Dendritic cell treated with granulocyte-macrophage colony-stimulating factor and Interleukin-4, amounts not matched to agents 40 ng/mL and 50 ng/mL, for 4 days (primary cell): ENCODE measurements around the gene IARS2.
"Not testable (repeated sequence)": the region's sequence is repeated elsewhere in the genome, so short reads cannot be mapped to it uniquely, and the experiment has no call there.

Experiments
- H3K27ac Mint-ChIP-seq: one replicate; pipeline ENCODE4 v1.8.0; 2022; ENCODE audit warnings: mild to moderate bottlenecking, mixed read lengths
- H3K27me3 Mint-ChIP-seq: one replicate; pipeline ENCODE4 v1.8.0; 2022; ENCODE audit warnings: mild to moderate bottlenecking, mixed read lengths
- H3K36me3 Mint-ChIP-seq: one replicate; pipeline ENCODE4 v1.8.0; 2022; ENCODE audit warnings: low read depth, mixed read lengths
- H3K4me1 Mint-ChIP-seq: one replicate; pipeline ENCODE4 v1.8.0; 2022; ENCODE audit warnings: low read depth, mixed read lengths
- H3K4me3 Mint-ChIP-seq: one replicate; pipeline ENCODE4 v1.8.0; 2022; ENCODE audit warnings: mild to moderate bottlenecking, moderate library complexity, mixed read lengths
- H3K9me3 Mint-ChIP-seq: one replicate; pipeline ENCODE4 v1.8.0; 2022; ENCODE audit warnings: mixed read lengths
- intact Hi-C: fragments of 100-400 bp; cut with micrococcal nuclease; formaldehyde crosslinking; loops from one replicate; pipeline ENCODE4 v1.15.0; 2022

IARS2 gene

DNA sequence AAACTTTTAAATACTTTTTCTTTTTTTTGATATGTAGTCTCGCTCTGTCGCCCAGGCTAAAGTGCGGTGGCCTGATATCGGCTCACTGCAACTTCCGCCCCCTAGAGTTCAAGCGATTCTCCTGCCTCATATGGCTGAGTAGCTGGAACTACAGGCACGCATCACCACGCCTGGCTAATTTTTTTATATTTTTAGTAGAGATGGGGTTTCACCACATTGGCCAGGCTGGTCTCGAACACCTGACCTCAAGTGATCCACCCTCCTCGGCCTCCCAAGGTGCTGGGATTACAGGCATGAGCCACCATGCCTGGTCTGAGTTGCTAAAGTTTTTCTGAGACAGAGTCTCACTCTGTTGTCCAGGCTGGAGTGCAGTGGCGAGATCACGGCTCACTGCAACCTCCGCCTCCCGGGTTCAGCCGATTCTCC is 7.7 kb upstream of the IARS2 start:
- H3K27ac Mint-ChIP-seq, intact Hi-C loops, H3K9me3 Mint-ChIP-seq, H3K4me3 Mint-ChIP-seq, H3K27me3 Mint-ChIP-seq: not testable (repeated sequence)
- Mint-ChIP-seq H3K4me1 (peaks cover 15% of the 10 kb centered on the region), H3K36me3 (peaks cover 17% of the 10 kb centered on the region)

DNA sequence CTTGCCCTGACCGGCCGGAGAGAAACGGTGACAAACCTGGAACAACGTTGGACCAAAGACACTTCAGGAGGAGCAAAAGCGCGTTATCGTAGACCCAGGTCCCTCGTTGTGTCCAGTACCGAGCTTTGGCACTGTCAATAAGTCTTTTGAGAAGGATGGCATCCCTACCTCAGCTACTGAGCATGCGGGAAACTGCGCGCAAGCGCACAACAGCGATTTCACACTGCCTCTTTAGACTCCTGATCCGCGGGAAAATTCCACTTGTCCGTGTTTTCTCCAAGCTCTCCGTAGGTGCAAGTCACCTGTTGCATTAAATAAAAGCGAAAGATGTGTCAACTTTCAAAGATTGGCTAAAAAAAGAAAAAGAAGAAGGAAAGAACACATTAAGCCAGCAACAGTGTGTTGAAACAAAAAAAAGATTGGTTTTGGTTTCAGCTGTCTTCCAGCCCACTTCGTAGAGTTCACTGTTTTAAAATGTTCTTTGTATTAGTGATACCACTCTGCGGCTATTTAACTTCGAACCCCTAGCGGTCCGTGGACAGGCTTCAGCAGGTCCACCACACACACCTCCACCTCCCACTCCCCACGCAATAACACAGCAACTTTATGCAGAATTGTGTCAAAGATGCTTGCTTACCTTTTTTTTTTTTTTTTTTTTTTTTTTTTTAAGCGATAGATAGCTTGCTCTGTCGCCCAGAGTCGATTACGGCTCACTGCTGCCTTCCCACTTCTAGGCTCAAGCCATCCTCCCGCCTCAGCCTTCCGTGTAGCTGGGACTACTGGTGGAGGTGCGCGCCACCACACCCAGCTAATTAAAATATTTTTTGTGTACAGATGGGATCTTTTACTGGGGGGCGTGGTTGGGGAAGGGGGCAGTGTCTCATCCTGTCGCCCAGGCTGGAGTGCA is 4.0 kb upstream of the IARS2 start, which contains the start of gene BPNT1:
Gene BPNT1, minus strand, starts transcription at position 139 of the 907 bp plus-strand sequence. CDS start 9,942 bp downstream, outside the sequence.
- peaks cover 7% of the 10 kb centered on the region for H3K36me3 Mint-ChIP-seq

DNA sequence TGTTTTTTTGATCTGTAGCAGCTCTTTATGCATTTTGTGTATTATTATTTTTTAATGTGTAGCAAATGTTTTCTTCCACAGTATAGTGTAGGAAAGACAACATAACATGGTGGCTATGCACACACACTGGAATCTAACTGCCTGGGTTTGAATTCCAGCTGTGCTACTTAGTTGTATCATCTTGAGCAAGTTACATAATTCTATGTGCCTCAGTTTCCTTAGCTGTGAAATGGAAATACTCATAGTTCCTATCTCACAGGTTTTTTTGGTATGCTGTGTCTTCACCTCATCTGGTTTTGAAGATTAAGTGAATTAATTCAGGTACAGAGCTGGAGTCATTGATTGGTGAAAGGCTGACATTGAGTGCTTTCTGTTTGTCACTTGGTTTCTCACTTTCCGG is 1.2 kb upstream of the IARS2 start:
- Mint-ChIP-seq H3K36me3 (peaks cover 30% of the 10 kb centered on the region), H3K4me1 (peaks cover 17% of the 10 kb centered on the region), H3K4me3 (no peak overlapping the region), H3K27me3 (no peaks in the 10 kb centered on the region), H3K27ac (no peak overlapping the region), H3K9me3 (no peaks in the 10 kb centered on the region)
- intact Hi-C loops = loop anchor here (5.0 kb wide), 1 partner anchor 180 kb away; the partner anchor contains the start of gene RAB3GAP2

More for the DNA sequence above, 4.0 kb upstream of the IARS2 start, which contains the start of gene BPNT1:
- no peaks in the 10 kb centered on the region for H3K27me3 Mint-ChIP-seq
- H3K4me3 Mint-ChIP-seq = peak within 1 kb of the TSS; percentile 97
- intact Hi-C loops = loop anchor here (2.0 to 5.0 kb wide), 2 partner anchors 43 to 182 kb away; partner anchors contain the start of genes EPRS1 and RAB3GAP2
- H3K27ac Mint-ChIP-seq = peak within 1 kb of the TSS; percentile 85
- H3K9me3 Mint-ChIP-seq = no peaks in the 10 kb centered on the region
- H3K4me1 Mint-ChIP-seq = peaks cover 6% of the 10 kb centered on the region

DNA sequence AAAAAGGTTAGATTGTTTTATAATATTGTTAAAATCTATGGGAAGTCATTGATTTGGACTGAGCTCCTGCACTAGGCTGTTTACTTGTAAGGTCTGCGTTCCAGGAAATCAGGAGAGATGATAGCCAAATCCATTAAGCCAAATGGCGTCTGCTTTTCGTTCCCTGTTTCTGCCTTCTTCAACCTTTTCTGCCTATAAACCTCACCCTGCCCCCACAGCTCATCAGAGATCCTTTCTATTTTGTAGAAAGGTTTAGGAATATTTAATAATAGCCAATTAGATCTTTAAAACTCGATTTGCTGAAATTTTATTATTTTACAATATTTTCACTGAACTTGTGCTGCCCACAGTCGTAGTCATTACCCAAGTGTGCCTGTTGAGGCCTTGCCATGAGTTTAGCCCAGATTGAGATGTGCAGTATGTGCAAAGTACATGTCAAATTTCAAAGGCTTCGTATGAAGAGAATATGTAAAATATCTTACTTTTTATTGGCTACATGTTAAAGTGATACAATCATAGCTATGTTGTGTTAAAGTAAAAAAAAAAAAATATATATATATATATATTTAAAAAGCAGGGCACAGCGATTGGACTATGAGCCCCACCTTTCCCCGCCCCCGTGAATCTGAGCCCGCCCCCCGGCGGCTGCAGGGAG is 444 bp upstream of the IARS2 start:
- Mint-ChIP-seq H3K4me3 (no peak overlapping the region), H3K27ac (peak overlapping the region; percentile 63), H3K9me3 (no peaks in the 10 kb centered on the region), H3K36me3 (peaks cover 38% of the 10 kb centered on the region), H3K4me1 (peaks cover 17% of the 10 kb centered on the region), H3K27me3 (no peaks in the 10 kb centered on the region)
- intact Hi-C loops = loop anchor here (1.0 to 5.0 kb wide), 2 partner anchors 47 to 179 kb away; partner anchors contain the start of genes EPRS1 and RAB3GAP2

- H3K27me3 Mint-ChIP-seq = no peaks in the 10 kb centered on the region
- H3K4me3 Mint-ChIP-seq = no peak overlapping the region
- H3K27ac Mint-ChIP-seq = no peak overlapping the region
- peaks cover 12% of the 10 kb centered on the region for H3K4me1 Mint-ChIP-seq
- intact Hi-C loops = no loop called here
- no peaks in the 10 kb centered on the region for H3K9me3 Mint-ChIP-seq
- H3K36me3 Mint-ChIP-seq = peaks cover 75% of the 10 kb centered on the region
Measured at GRCh38 chr1:220099826-220100225, 5.9 kb downstream of the IARS2 start.

DNA sequence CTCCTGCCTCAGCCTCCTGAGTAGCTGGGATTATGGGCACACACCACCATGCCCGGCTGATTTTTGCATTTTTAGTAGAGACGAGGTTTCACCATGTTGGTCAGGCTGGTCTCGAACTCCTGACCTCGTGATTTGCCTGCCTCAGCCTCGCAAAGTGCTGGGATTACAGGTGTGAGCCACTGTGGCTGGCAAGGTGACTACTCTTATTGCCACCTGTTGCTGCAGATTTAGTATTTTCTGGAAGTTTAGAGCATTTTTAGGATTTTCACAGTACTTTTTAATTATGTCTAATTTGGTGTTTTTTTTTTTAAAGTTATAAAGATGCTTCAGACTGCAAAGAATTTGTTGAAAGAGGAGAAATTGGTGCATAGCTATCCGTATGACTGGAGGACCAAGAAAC is 16.5 kb downstream of the IARS2 start:
- H3K4me1 Mint-ChIP-seq, H3K4me3 Mint-ChIP-seq, H3K9me3 Mint-ChIP-seq, H3K27ac Mint-ChIP-seq, intact Hi-C loops, H3K27me3 Mint-ChIP-seq: not testable (repeated sequence)
- H3K36me3 Mint-ChIP-seq = peaks cover 93% of the 10 kb centered on the region

DNA sequence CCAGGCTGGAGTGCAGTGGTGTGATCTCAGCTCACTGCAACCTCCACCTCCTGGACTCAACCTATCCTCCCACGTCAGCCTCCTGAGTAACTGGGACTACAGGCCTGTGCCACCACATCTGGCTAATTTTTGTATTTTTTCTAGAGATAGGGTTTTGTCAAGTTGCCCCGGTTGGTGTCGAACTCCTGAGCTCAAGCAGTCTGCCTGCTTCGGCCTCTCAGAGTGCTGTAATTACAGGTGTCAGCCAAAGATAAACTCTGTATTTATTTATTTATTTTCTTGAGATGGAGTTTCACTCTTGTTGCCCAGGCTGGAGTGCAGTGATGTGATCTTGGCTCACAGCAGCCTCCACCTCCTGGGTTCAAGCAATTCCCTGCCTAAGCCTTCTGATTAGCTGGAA is 18.7 kb downstream of the IARS2 start:
- H3K9me3 Mint-ChIP-seq, H3K4me3 Mint-ChIP-seq, intact Hi-C loops, H3K4me1 Mint-ChIP-seq, H3K27ac Mint-ChIP-seq, H3K27me3 Mint-ChIP-seq: not testable (repeated sequence)
- H3K36me3 Mint-ChIP-seq = peaks cover 92% of the 10 kb centered on the region

DNA sequence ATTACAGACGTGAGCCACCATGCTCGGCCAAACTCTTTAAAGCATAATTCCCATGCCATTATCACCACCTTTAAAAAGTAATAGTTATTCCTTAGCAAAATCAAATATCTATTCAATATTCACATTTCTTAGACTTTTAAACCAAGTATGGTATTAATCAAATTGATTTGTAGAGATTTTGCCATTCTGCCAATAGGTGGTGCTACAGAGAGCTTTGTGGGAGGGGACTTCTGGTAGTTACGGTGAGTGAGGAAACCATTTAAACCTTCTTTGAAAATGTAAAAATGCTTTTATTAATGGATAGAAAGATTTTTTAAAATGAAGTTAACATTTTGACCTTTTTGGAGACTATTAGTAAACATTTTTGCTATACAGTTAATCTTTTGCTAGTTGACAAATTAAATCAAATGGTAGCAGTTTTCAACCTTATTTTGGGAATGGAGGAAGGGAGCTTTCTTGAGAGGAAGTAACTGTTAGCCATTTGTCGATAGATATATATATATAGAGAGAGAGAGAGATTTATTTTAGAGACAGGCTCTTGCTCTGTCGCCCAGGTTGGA is 19.3 kb downstream of the IARS2 start:
- intact Hi-C loops = no loop called here
- Mint-ChIP-seq H3K36me3 (peaks cover 86% of the 10 kb centered on the region), H3K4me3 (no peak overlapping the region), H3K27ac (no peak overlapping the region), H3K9me3 (no peaks in the 10 kb centered on the region), H3K27me3 (no peaks in the 10 kb centered on the region), H3K4me1 (no peaks in the 10 kb centered on the region)

GRCh38 chr1:220119043-220119512 is 25.1 kb downstream of the IARS2 start:
- Mint-ChIP-seq H3K27me3 (no peaks in the 10 kb centered on the region), H3K4me3 (no peak overlapping the region), H3K27ac (no peak overlapping the region), H3K9me3 (no peaks in the 10 kb centered on the region), H3K4me1 (peaks cover under 1% of the 10 kb centered on the region), H3K36me3 (peaks cover 42% of the 10 kb centered on the region)
- intact Hi-C loops = no loop called here

DNA sequence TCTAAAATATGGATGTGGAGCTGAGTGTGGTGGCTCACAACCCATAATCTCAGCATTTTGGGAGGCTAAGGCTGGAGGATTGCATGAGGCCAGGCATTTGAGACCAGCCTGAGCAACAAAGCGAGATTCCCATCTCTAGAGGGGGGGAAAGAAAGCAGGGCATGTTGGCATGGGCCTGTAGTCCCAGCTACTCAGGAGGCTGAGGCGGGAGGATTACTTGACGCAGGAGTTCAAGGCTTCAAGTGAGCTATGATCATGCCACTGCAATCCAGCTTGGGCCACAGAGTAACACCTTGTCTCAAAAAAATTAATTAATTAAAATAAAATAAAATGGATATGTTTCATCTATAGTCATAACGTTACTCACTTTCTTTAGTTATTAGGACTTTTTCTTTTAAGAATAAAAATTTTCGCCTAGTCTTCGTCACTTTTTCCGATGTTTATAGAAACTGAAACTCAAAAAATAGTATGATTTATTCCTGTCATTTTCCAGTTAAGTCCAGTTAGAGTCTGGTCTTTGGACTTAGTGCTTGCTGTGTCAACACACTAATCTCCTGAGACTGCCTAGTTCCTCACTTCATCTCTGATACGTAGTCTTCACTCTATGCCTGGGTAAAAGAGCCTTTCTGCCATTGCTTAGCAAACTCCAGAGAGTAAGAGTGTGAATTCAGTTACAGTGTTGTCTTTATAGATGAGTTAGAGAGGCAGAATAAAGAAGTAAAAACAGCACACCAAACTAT is 28.0 kb downstream of the IARS2 start:
- H3K27me3 Mint-ChIP-seq = no peaks in the 10 kb centered on the region
- no peaks in the 10 kb centered on the region for H3K9me3 Mint-ChIP-seq
- H3K4me3 Mint-ChIP-seq = no peak overlapping the region
- peaks cover 9% of the 10 kb centered on the region for H3K4me1 Mint-ChIP-seq
- H3K36me3 Mint-ChIP-seq = peaks cover 32% of the 10 kb centered on the region
- H3K27ac Mint-ChIP-seq = no peak overlapping the region
- intact Hi-C loops = no loop called here

DNA sequence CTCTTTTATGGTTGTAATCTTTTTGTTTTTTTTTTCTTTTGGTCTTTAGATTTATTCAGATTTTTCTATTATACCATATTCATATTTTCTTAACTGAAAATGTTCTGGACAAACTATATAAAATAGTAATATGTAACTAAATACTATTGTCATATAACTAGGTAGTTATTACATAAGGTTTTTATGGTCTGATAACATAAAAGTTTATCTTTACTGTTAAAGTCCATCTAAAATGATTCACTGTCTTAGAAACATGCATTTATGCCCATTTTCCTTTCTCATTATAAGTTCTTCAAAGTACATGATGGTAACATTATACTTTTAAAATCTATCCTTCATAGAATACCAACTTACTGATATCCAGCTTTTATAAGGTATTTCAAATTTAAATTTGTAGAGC is 29.1 kb downstream of the IARS2 start:
- Mint-ChIP-seq H3K4me3 (no peak overlapping the region), H3K4me1 (peaks cover 9% of the 10 kb centered on the region), H3K27me3 (no peaks in the 10 kb centered on the region), H3K27ac (no peak overlapping the region), H3K36me3 (peaks cover 33% of the 10 kb centered on the region), H3K9me3 (no peaks in the 10 kb centered on the region)
- intact Hi-C loops = no loop called here

- Mint-ChIP-seq H3K27ac (no peak overlapping the region), H3K27me3 (no peaks in the 10 kb centered on the region), H3K9me3 (no peaks in the 10 kb centered on the region), H3K4me3 (no peak overlapping the region), H3K4me1 (peaks cover 9% of the 10 kb centered on the region), H3K36me3 (peaks cover 40% of the 10 kb centered on the region)
- intact Hi-C loops = no loop called here
Measured at GRCh38 chr1:220123889-220124288, 30.0 kb downstream of the IARS2 start.

- no peak overlapping the region for H3K27ac Mint-ChIP-seq
- H3K4me1 Mint-ChIP-seq = peaks cover 9% of the 10 kb centered on the region
- intact Hi-C loops = no loop called here
- H3K36me3 Mint-ChIP-seq = peaks cover 46% of the 10 kb centered on the region
- H3K27me3 Mint-ChIP-seq = no peaks in the 10 kb centered on the region
- H3K4me3 Mint-ChIP-seq = no peak overlapping the region
- H3K9me3 Mint-ChIP-seq = no peaks in the 10 kb centered on the region
Measured at GRCh38 chr1:220124542-220124941, 30.6 kb downstream of the IARS2 start.
